ENCODE data around the gene PDE7B. TPM values are rescaled to one million over a fixed set of nuclear protein-coding genes. Genes with fewer than 3 reads are reported as not detected.

PDE7B gene
- total RNA-seq, 1 experiment from 2014 or later, result not detected

- in situ Hi-C loops (cut with HindIII; ENCODE audit: low sequenced_read_pairs), result no loop called here
- DNase-seq (ENCODE audit: low spot score), result no peak
These were observed 102.3 kb downstream of the PDE7B start for GRCh38 chr6:135953818-135954217.

- no peak for DNase-seq (ENCODE audit: low spot score)
- in situ Hi-C loops (cut with HindIII; ENCODE audit: low sequenced_read_pairs), result no loop called here
These were observed 103.6 kb downstream of the PDE7B start for GRCh38 chr6:135955099-135955498.

GRCh38 chr6:135962731-135963130 lies 111.2 kb downstream of the PDE7B start:
- in situ Hi-C loops (cut with HindIII; ENCODE audit: low sequenced_read_pairs), result no loop called here
- DNase-seq (ENCODE audit: low spot score), result no peak

GRCh38 chr6:135970750-135971149 lies 119.2 kb downstream of the PDE7B start:
- DNase-seq (ENCODE audit: low spot score), result no peak
- in situ Hi-C loops (cut with HindIII; ENCODE audit: low sequenced_read_pairs), result no loop called here

- DNase-seq (ENCODE audit: low spot score), result no peak
- in situ Hi-C loops (cut with HindIII; ENCODE audit: low sequenced_read_pairs), result no loop called here
These were observed 119.8 kb downstream of the PDE7B start for GRCh38 chr6:135971351-135971750.

- in situ Hi-C loops (cut with HindIII; ENCODE audit: low sequenced_read_pairs), result no loop called here
- no peak for DNase-seq (ENCODE audit: low spot score)
These were observed 120.6 kb downstream of the PDE7B start for GRCh38 chr6:135972150-135972549.

GRCh38 chr6:135972586-135972985 lies 121.1 kb downstream of the PDE7B start:
- no peak for DNase-seq (ENCODE audit: low spot score)
- in situ Hi-C loops (cut with HindIII; ENCODE audit: low sequenced_read_pairs), result no loop called here

GRCh38 chr6:135974426-135974825 lies 122.9 kb downstream of the PDE7B start:
- in situ Hi-C loops (cut with HindIII; ENCODE audit: low sequenced_read_pairs), result no loop called here
- no peak for DNase-seq (ENCODE audit: low spot score)

GRCh38 chr6:135976585-135976984 lies 125.1 kb downstream of the PDE7B start:
- in situ Hi-C loops (cut with HindIII; ENCODE audit: low sequenced_read_pairs), result no loop called here

GRCh38 chr6:135983093-135983492 lies 131.6 kb downstream of the PDE7B start:
- in situ Hi-C loops (cut with HindIII; ENCODE audit: low sequenced_read_pairs), result no loop called here
- DNase-seq (ENCODE audit: low spot score), result no peak

More at GRCh38 chr6:135976585-135976984, 125.1 kb downstream of the PDE7B start:
- DNase-seq (ENCODE audit: low spot score), result no peak

GRCh38 chr6:135983718-135984343 lies 132.3 kb downstream of the PDE7B start:
- no peak for DNase-seq (ENCODE audit: low spot score)
- in situ Hi-C loops (cut with HindIII; ENCODE audit: low sequenced_read_pairs), result no loop called here

- in situ Hi-C loops (cut with HindIII; ENCODE audit: low sequenced_read_pairs), result no loop called here
- DNase-seq (ENCODE audit: low spot score), result no peak
These were observed 134.0 kb downstream of the PDE7B start for GRCh38 chr6:135985471-135985870.

- DNase-seq (ENCODE audit: low spot score), result no peak
- in situ Hi-C loops (cut with HindIII; ENCODE audit: low sequenced_read_pairs), result no loop called here
These were observed 135.7 kb downstream of the PDE7B start for GRCh38 chr6:135987226-135987625.

- in situ Hi-C loops (cut with HindIII; ENCODE audit: low sequenced_read_pairs), result no loop called here
- DNase-seq (ENCODE audit: low spot score), result no peak
These were observed 138.9 kb downstream of the PDE7B start for GRCh38 chr6:135990439-135990838.

- in situ Hi-C loops (cut with HindIII; ENCODE audit: low sequenced_read_pairs), result no loop called here
These were observed 139.5 kb downstream of the PDE7B start for GRCh38 chr6:135990855-135991464.

GRCh38 chr6:135992739-135993138 lies 141.2 kb downstream of the PDE7B start:
- DNase-seq (ENCODE audit: low spot score), result no peak
- in situ Hi-C loops (cut with HindIII; ENCODE audit: low sequenced_read_pairs), result no loop called here

More at GRCh38 chr6:135990855-135991464, 139.5 kb downstream of the PDE7B start:
- DNase-seq (ENCODE audit: low spot score), result no peak

- DNase-seq (ENCODE audit: low spot score), result no peak
- in situ Hi-C loops (cut with HindIII; ENCODE audit: low sequenced_read_pairs), result no loop called here
These were observed 141.9 kb downstream of the PDE7B start for GRCh38 chr6:135993361-135993760.

- no peak for DNase-seq (ENCODE audit: low spot score)
- in situ Hi-C loops (cut with HindIII; ENCODE audit: low sequenced_read_pairs), result no loop called here
These were observed 143.5 kb downstream of the PDE7B start for GRCh38 chr6:135994857-135995544.

GRCh38 chr6:135995545-135995898 lies 144.0 kb downstream of the PDE7B start:
- no peak for DNase-seq (ENCODE audit: low spot score)
- in situ Hi-C loops (cut with HindIII; ENCODE audit: low sequenced_read_pairs), result no loop called here

- DNase-seq (ENCODE audit: low spot score), result no peak
- in situ Hi-C loops (cut with HindIII; ENCODE audit: low sequenced_read_pairs), result no loop called here
These were observed 145.2 kb downstream of the PDE7B start for GRCh38 chr6:135996668-135997067.

- DNase-seq (ENCODE audit: low spot score), result no peak
- in situ Hi-C loops (cut with HindIII; ENCODE audit: low sequenced_read_pairs), result no loop called here
These were observed 147.9 kb downstream of the PDE7B start for GRCh38 chr6:135999393-135999792.
